HG02885 (cell line): Measurements from ENCODE around the gene SERAC1.

Experiments
- ATAC-seq: cut with Tn5 transposase; IDR thresholded peaks from one replicate; pipeline ENCODE4 v1.9.1; 2021; ENCODE audit warnings: mild to moderate bottlenecking; ENCODE audit not compliant: unreplicated experiment, poor library complexity

SERAC1 gene

GRCh38 chr6:158061709-158062461, 106.2 kb downstream of the SERAC1 start:
- ATAC-seq: no peak

- ATAC-seq: no peak
Observed at GRCh38 chr6:158061361-158061708, 106.7 kb downstream of the SERAC1 start.

DNA sequence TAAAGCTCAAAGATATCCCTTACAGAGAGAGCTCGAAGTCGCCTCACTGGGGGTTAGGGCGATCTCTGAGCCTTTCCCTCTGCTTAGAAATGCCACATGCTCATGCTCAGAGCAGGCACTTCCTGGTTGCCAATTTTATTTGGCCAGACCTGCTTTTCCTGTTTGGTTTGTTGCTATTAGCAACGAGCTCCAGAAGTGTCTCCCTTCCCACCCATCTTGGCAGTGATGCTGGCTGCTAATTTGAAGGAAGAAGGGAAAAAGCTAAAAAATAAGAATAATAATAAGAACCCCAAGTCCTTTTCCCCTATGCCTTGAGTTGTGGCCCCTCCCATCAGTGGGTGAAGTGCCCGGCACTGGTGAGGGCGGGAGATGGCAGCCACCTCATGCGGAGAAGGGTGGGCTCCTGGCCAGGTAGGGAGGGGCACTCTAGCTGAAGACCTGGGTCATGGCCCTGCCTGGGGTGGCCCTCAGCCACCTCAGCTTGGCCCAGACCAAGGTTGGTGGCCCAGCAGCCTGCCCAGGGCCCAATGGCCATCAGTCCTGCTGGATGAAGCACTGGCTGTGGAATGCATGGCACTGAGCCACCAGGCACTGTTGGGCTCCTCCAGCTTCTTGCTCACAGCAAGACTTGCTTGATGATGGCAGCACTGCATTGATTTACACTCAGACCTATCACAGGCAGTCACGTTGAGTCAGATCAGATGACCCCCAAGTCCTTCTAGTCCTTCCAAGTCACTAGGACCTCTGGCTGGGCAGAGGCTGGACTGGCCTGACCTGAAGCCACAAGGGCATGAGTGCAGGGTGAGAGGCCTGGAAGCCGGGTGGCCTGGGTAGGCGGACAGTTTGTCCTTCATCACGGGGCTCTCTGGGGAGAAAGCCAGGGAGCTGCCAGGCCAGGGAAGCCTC, 107.4 kb downstream of the SERAC1 start:
- ATAC-seq: no peak
